ENCODE measurements around the gene SORBS1.

Gene SORBS1

DNA sequence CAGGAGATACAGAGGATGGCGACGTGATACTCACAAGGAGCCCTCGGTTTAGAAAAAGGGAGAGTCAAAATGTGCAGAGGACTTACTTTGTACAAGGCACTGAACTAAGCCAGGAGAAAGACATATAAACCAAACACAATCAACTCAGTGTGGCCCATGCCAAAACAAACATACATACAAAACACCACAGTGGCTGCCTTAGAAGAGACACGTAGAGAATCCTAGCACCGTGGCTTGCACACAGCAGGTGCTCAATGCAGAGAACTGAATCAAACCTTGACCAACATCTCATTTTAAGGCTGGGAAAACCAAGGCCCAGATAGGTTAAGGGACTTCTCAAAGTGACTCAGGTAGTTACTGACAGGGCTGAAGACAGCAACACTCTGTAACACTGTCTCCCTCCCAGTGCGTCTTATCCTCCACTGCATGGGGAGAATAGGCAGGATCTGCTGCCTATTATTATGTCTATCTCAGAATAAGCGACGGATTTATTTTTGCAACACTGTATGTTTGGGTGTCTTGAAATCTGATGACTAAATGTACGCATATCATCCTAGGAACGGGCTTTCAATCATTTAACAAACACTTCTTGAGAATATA lies 11.0 kb downstream of the SORBS1 start:
- no peaks in the 10 kb centered on the region for H3K4me1 ChIP-seq (ENCODE audit: low read depth, poor library complexity, severe bottlenecking)
- no peak overlapping the region for H3K27ac ChIP-seq
- no peak overlapping the region for H3K4me2 ChIP-seq
- no peaks in the 10 kb centered on the region for H3K36me3 ChIP-seq (ENCODE audit: insufficient read depth)
- H4K20me1 ChIP-seq (ENCODE audit: insufficient read depth): no peaks in the 10 kb centered on the region
- TF ChIP-seq, protein P1, sequence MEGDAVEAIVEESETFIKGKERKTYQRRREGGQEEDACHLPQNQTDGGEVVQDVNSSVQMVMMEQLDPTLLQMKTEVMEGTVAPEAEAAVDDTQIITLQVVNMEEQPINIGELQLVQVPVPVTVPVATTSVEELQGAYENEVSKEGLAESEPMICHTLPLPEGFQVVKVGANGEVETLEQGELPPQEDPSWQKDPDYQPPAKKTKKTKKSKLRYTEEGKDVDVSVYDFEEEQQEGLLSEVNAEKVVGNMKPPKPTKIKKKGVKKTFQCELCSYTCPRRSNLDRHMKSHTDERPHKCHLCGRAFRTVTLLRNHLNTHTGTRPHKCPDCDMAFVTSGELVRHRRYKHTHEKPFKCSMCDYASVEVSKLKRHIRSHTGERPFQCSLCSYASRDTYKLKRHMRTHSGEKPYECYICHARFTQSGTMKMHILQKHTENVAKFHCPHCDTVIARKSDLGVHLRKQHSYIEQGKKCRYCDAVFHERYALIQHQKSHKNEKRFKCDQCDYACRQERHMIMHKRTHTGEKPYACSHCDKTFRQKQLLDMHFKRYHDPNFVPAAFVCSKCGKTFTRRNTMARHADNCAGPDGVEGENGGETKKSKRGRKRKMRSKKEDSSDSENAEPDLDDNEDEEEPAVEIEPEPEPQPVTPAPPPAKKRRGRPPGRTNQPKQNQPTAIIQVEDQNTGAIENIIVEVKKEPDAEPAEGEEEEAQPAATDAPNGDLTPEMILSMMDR (conservative IDR thresholded peaks at IDR 0.05; ENCODE audit: low read depth, low read length): no peak
- H2AFZ ChIP-seq (ENCODE audit: low read depth): no peak overlapping the region
- H3K27me3 ChIP-seq (ENCODE audit: insufficient read depth, low read depth): no peaks in the 10 kb centered on the region
- H3K9ac ChIP-seq: no peak overlapping the region
- H3K4me3 ChIP-seq (IDR thresholded peaks at IDR 0.05; ENCODE audit: insufficient read depth, low read depth, low read length): no peak overlapping the region
- H3K79me2 ChIP-seq (ENCODE audit: insufficient read depth, low read depth): no peaks in the 10 kb centered on the region

GRCh38 chr10:95547791-95548435 lies 13.3 kb downstream of the SORBS1 start:
- H3K27ac ChIP-seq: no peak overlapping the region
- H3K79me2 ChIP-seq (ENCODE audit: insufficient read depth, low read depth): no peaks in the 10 kb centered on the region
- no peaks in the 10 kb centered on the region for H3K27me3 ChIP-seq (ENCODE audit: insufficient read depth, low read depth)
- no peak overlapping the region for H3K4me3 ChIP-seq (IDR thresholded peaks at IDR 0.05; ENCODE audit: insufficient read depth, low read depth, low read length)
- no peak overlapping the region for H3K9ac ChIP-seq
- TF ChIP-seq, protein P1 (conservative IDR thresholded peaks at IDR 0.05; ENCODE audit: low read depth, low read length): no peak
- H2AFZ ChIP-seq (ENCODE audit: low read depth): no peak overlapping the region
- H4K20me1 ChIP-seq (ENCODE audit: insufficient read depth): no peaks in the 10 kb centered on the region
- H3K4me1 ChIP-seq (ENCODE audit: low read depth, poor library complexity, severe bottlenecking): no peaks in the 10 kb centered on the region
- no peaks in the 10 kb centered on the region for H3K36me3 ChIP-seq (ENCODE audit: insufficient read depth)
- H3K4me2 ChIP-seq: no peak overlapping the region

GRCh38 chr10:95547197-95547596 lies 14.0 kb downstream of the SORBS1 start:
- no peaks in the 10 kb centered on the region for H3K79me2 ChIP-seq (ENCODE audit: insufficient read depth, low read depth)
- no peak overlapping the region for H2AFZ ChIP-seq (ENCODE audit: low read depth)
- no peak overlapping the region for H3K9ac ChIP-seq
- H3K36me3 ChIP-seq (ENCODE audit: insufficient read depth): no peaks in the 10 kb centered on the region
- no peaks in the 10 kb centered on the region for H4K20me1 ChIP-seq (ENCODE audit: insufficient read depth)
- TF ChIP-seq, protein P1 (conservative IDR thresholded peaks at IDR 0.05; ENCODE audit: low read depth, low read length): no peak
- H3K27ac ChIP-seq: no peak overlapping the region
- H3K4me3 ChIP-seq (IDR thresholded peaks at IDR 0.05; ENCODE audit: insufficient read depth, low read depth, low read length): no peak overlapping the region
- H3K4me2 ChIP-seq: no peak overlapping the region
- H3K4me1 ChIP-seq (ENCODE audit: low read depth, poor library complexity, severe bottlenecking): no peaks in the 10 kb centered on the region
- no peaks in the 10 kb centered on the region for H3K27me3 ChIP-seq (ENCODE audit: insufficient read depth, low read depth)

GRCh38 chr10:95545981-95546380 lies 15.2 kb downstream of the SORBS1 start:
- H3K27ac ChIP-seq: no peak overlapping the region
- H4K20me1 ChIP-seq (ENCODE audit: insufficient read depth): no peaks in the 10 kb centered on the region
- no peak overlapping the region for H3K4me2 ChIP-seq
- no peaks in the 10 kb centered on the region for H3K27me3 ChIP-seq (ENCODE audit: insufficient read depth, low read depth)
- no peak overlapping the region for H3K9ac ChIP-seq
- TF ChIP-seq, protein P1 (conservative IDR thresholded peaks at IDR 0.05; ENCODE audit: low read depth, low read length): no peak
- H3K4me1 ChIP-seq (ENCODE audit: low read depth, poor library complexity, severe bottlenecking): no peaks in the 10 kb centered on the region
- H3K36me3 ChIP-seq (ENCODE audit: insufficient read depth): no peaks in the 10 kb centered on the region
- no peak overlapping the region for H3K4me3 ChIP-seq (IDR thresholded peaks at IDR 0.05; ENCODE audit: insufficient read depth, low read depth, low read length)
- H2AFZ ChIP-seq (ENCODE audit: low read depth): no peak overlapping the region
- no peaks in the 10 kb centered on the region for H3K79me2 ChIP-seq (ENCODE audit: insufficient read depth, low read depth)

Data from KMS-11 (cell line).